CD4-positive, alpha-beta T cell treated with Interleukin-2 at 100 ng/mL for 4 hours (primary cell): ENCODE measurements around the gene MCAM.

Source experiments
- DNase-seq: peaks from one replicate; pipeline ENCODE4 v3.0.0-alpha.2; 2020; ENCODE audit warnings: low spot score

The MCAM gene, protein sequence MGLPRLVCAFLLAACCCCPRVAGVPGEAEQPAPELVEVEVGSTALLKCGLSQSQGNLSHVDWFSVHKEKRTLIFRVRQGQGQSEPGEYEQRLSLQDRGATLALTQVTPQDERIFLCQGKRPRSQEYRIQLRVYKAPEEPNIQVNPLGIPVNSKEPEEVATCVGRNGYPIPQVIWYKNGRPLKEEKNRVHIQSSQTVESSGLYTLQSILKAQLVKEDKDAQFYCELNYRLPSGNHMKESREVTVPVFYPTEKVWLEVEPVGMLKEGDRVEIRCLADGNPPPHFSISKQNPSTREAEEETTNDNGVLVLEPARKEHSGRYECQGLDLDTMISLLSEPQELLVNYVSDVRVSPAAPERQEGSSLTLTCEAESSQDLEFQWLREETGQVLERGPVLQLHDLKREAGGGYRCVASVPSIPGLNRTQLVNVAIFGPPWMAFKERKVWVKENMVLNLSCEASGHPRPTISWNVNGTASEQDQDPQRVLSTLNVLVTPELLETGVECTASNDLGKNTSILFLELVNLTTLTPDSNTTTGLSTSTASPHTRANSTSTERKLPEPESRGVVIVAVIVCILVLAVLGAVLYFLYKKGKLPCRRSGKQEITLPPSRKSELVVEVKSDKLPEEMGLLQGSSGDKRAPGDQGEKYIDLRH

DNA sequence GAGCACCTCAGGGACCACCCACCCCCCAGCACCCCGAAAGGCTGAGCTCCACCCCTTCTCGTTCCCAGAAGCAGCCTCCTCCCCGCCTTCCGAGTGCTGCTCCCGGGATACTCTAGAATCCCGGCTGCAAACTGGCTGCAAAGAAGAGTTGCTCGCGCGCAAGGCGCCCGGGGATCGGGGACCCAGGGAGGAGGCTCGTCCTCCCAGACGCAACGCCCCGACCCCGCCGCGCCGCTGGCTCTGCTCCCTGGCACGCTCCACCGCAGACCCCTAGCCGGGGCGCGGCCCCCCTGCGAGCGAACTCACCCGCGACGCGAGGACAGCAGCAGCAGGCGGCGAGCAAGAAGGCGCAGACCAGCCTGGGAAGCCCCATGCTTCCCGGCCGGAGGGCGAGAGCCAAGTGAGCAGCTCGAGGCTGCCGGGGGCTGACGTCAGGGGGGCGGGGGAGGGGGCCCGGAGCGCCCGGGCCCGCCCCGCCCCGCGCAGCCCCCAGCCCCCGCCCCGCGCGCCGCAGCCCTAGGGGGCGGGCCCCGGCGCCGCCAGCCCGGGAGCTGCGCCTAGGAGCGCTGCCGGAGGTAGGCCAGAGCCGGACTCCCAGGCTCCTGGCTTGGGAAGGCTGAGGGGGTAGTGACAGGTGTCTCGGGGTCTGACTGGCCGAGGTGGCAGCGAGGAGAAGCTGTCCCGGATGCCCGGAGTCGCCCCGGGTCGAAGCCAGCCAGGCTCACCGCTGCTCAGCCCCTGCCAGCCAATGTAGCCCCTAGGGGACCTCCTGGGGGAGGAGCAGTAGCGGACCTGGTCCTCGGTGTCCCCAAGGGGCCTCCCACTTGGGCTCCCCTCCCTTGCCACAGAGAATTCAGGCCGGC, at the start of gene MCAM:
TSS of gene MCAM (minus strand) at position 402 of the 863 bp plus-strand sequence. CDS start at position 373, 29 bp downstream.
- no peak for DNase-seq

DNA sequence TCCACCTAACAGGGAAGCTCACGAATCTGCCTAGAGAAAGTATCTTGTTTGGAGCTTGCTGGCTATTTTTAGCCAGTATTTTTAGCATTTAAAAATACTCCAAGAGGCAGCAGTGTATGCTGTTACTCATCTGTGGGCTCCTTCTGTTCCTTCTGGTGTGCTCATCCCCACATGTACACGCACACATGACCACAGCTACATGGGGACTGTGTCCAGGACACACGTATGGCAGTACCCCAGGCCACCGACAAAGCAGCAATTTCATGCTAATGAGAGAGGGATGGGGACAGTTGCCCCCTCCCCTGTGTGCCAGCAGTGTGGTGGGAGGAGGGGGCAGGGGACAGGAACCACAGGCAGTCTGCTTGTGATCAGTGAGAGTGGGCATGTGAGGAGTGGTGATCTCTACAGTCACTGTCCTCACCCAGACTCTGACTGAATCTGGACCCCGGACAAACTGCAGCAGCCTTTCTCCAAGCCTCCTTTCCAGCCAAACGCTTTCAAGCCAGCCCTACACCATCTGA, 48.2 kb upstream of the MCAM start:
- no peak for DNase-seq

DNA sequence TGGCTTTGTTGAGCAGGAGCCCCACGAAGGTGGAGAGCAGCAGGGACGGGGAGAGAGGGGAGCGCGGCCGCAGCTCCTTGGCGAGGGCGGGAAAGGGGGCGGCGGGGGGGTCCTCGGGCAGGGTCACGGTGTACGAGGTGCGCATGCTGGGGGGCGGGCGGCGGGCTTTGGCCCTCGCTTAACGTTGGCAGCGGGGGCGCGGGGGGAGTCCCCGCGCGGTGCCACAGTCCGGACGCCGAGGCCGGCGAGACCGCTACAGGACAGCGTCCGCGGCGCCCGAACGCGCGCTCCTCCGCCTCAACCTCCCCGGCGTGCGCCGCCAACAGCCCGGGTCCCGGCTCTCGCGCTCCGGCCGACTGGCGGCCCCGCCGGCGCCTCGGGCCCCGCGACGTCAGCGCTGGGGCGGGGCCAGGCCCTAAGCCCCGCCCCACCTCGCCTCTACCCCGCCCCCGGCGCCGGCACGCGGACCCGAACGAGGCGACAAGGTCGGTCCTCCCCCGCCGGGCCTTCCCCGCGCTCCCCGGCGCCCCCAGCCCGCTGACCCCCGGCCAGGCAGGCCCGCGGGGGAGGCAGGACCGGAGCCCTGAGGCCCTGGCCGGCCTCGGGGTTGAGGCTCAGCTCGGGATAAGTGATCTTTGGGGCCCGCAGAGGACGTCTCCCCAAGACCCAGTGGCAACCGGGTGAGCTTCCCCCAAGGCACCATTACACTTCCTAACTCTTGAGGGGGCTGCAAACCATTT, 47.1 kb upstream of the MCAM start:
- peak; percentile 52 for DNase-seq

DNA sequence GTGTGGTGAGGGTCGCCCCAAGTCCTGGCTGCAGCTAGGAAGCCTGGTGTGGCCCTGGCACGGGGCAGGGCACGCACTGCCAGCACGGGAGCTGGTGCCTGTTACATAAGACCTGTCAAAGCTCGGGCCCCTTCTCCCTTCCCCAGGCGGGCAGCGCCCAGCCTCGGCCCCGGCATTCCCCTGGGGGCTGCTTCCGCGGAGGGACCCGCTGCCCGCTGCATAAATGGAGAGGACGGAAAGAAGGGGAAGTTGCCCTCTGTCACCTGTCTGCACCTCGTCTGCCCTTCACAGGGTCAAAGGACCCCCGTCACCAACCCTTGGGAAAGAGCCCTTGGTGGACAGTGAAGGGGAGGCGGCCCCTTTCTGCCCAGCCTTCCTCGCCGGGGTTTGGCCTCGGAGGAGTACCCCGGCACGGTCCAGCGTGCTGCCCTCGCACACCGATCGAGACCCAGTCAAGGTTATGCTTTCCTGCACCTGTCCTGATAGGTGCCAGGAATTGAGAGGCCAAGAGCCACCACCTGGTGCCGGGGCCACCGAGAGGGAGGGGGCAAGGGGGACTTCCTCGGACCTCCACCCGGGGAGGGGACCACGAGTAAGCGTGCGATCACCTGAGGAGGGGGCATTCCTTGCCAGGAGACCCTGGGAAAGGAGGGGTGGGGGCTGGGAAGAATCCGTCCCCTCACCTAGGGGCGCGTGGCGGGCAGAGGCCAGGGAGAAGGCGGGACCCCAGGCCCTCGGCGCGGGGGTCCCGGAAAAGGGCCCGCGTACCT, 46.3 kb upstream of the MCAM start:
- no peak for DNase-seq

DNA sequence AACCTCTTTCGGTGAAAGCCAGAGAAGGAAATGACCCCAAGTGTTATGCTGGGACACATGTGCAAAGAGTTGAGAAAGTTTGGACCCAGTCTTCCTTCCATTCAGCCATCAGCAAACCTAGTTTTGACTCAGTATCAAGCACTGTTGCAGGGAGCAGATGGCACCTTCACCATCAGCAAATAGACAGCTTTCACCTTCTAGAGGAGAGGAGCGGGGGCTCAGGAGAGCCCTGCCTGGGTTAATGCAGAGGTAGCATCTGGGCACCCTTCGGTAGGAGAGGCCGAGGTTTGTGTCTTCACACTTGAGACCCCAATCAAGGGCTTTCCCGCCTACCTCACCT, 45.8 kb upstream of the MCAM start:
- no peak for DNase-seq

DNA sequence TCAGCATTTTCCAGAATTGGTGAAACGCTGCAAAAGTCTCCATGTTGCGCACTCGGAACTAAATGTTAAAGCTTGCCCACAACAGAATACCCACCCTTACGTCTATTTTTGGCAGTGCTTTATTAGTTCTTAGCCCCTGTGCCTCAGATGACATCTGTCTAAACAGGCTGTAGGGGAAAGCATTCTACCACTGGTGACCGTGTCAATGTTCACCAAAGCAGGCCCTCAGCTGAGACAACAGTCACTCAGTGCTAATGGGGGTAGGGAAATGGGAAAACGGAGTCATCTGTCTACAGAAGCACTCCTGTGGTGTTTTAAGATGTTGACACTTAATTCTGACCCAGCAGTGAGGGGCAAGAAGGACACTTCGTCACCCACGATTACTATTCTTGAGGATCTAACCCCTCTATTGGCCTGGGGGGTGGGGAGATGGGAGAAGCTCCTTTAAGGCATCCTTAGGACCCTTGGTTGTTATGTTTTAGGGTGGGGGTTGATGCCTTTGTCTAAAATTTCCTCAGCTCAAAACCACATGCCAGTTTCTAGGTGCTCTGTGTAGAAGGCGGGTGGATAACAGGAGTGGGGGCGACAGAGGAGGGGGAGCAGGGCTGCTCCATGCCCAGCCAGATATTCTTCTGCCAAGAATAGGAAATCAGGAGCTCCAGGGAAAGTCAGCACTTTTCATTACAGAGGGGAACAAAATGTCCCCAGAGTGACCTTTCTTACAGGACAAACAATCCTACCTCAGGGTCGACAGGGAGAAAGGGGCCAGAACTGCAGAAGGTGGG, 45.2 kb upstream of the MCAM start:
- DNase-seq = no peak

DNA sequence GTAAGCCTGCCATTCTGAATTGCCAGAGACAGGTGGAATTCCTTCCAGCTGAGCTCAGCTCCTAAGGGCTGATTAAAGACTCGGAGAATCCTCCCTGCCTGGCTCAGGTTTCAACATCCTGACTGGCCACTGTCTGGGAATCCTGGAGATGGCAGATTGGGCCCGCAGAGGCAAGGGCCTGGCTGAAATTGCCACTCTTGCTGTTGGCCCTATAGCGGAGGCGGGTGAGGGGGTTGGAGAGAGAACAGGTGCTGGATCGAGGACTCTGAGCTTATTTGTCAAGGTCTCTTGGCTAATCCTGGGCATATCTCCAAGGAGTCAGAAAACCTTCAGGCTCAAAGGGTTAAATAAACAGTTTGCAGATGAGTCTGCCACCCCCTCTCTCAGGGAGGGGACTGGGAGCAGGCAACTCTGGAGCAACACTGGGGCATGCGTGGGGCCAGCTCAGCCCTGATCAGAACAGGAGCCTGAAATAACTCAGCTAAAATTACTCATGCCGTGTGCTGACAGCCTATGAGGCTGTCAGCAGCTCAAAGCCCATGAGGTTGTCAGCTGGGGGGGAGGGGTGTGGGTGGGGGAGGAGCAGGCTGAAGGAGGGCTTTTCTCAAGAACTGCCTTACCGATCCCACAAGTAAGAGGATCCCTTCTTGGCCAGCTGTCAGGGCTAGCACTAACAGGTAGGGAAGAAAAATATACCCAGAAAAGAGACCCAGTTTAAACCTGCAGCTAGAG, 44.3 kb upstream of the MCAM start:
- no peak for DNase-seq

DNA sequence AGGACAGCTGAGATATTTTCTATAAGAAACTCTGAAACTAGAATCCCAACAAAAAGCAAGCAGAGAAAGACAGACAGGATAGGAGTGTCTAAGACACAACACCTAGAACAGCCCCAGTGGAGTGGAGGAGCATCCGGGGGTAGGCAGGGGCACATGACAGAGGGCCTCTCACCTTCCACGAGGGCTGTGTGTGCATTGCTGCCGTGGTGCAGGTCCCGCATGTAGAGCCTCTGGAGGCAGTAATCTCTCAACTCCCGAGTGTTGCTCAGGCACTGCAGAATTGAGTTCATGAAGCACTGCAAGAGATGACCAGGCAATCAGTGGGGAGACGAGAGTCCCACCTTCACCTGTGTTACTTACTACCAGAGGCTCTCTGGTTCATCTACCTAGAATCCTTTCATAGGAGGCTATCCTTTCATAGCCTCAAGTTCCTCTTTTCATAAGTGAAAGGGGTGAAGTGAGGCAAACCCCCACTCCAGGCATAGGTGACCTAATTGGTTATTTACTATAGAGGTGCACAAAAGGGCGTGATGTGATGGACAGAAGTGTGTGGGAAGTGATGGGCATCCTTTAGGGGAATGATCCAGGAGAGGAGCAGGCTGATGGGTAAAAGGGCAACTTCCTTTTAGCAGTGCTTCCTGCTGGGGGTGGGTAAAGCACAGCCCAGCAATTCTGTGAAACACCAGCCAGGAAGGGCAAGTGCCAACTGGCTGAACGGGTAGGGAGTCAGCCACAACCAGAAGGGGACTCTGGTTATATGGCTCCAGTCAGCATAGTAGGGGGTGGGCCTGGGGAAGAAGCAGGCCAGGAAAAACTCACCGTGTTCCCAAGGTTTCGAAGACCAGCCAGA, 42.7 kb upstream of the MCAM start:
- DNase-seq = no peak

DNA sequence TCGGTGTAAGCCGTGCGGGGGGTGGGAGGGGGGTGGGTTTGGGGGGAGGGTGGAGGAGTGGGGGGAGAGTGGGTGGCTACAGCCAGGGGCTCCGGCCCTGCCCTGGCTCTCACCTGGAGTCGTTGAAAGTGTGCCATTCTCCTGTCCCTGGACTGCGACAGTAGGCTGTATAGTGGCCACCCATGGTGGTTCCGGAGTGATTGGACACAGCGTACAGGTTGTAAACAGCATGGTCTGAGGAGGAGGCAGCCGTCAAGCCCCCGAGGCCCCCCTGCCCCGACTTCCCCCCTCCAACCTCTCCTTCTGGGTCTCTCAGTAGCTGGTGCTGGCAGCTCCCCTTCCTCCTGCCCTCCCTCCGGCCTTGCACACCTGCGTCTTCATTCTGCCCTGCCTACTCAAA, 40.1 kb upstream of the MCAM start:
- no peak for DNase-seq

DNA sequence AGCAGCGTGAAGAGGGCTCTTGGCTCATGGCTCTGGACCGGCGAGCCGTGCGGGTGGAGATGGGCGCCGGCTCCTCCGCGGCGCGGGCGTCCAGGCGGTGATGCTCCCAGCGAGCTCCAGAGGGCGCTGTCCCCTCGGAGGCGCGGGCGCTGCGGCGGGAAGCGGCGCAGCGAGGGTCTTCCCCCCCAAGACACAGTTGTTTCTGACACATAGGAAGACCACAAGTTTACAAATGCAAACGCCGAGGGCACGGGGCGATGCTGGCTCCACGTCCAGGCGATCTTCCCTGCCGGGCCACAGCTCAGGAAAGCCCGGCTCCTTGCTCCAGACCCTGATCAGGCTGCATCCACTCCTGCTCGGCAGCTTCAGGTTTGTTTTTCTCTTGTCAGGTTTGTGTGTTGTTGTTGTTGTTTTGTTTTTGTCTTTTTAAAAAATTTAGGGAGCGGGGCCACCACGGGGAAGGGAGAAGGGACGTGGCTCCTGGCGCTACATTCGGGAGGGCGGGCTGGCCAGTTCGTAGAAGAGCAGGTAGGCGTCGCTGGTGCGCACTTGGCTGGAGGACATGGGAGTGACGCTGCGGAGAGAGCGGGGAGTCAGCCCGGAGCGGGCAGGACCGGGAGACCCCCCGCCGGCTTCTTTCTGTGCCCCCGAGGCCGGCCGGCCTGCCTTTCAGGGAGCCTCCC, 39.6 kb upstream of the MCAM start:
- DNase-seq = peak; percentile 65

DNA sequence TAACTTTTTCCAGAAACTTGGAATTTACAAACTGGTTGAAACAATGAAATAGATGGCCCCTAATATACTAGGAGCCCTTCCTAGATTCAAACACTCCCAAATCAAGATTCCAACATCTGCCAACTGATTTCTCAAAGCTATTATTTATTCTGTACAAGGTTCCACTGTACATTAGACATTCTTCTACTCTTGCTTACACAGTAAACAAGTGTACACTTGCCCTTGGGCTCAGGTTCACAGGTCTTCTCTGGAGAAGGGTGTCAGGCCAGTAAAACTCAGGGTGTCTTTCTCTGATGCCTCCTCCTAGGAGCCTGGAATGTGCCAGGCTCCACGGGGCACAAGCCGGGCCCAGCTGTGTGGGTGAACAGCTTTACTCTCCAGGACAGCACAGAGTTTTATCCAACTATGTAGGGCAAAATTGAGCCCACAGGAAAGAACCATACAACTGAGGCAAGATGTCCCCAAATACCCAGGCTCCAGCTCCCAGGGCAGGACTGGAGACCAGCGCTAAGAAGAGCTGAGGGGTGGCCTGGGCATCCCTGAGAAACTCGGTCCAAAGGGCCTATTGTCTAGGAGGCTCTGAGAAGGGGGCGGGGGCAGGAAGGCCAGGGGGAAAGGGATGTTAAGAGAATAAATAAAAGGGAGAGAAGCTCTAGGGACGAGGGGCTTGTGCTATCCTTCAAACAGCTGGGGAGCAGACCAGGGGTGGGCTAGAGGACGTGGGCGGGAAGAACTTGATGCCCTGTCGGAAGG, 38.3 kb upstream of the MCAM start:
- no peak for DNase-seq

DNA sequence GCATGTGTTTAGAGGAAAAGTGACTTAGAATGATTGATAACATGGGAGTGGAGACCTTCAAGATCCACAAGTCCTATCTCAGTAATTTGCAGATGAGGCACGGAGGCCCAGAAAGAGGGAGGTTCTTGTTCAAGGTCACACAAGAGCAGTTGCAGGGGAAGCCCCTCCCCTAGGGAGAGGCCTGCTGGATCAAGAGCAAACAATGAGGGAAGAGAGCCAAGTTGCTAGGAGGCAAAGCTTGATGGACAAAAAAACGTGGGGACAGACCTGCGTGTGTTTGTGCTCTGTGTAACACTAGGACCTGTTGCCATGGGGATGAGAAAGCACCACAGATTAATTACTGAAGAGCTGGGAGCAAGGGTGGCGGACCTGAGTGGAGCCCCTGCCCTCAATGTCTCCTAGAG, 35.9 kb upstream of the MCAM start:
- no peak for DNase-seq

DNA sequence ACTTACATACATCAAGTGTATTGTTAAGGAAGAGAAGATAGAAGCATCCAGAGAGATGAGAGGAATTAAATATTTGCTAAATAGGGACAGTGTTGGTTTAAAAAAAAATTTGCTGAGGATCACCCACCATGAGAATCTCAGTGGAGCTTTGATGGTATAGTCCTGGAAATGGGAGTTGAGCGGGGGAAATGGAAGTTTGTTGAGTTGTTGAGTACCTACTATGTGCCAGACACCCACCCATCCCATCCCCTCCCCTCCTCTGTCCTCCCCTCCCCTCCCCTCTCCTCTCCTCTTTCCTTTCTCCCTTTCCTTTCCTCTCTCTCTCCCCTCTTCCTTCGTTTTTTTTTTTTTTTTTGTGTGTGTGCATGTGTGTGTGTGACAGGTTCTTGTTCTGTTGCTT, 34.3 kb upstream of the MCAM start:
- DNase-seq = no peak

DNA sequence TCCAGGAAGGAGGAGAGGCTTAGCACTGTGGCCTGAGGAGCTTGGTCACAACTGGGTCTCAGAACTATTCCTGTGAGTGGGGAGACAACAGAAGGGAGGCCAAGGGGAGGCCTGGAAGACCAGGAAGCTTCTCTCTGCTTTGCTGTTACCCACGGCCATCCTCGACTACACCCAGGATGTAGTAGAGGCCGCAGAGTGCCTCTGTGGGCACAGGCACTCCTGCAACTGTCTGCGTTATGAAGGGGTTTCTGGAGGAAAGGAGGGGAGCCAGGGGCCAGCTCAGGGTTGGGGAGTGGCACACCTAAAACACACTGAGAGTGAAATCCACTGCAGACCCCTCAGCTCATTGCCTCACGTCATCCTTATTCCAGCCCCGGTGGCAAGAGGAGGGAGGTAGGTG, 33.4 kb upstream of the MCAM start:
- DNase-seq = no peak

DNA sequence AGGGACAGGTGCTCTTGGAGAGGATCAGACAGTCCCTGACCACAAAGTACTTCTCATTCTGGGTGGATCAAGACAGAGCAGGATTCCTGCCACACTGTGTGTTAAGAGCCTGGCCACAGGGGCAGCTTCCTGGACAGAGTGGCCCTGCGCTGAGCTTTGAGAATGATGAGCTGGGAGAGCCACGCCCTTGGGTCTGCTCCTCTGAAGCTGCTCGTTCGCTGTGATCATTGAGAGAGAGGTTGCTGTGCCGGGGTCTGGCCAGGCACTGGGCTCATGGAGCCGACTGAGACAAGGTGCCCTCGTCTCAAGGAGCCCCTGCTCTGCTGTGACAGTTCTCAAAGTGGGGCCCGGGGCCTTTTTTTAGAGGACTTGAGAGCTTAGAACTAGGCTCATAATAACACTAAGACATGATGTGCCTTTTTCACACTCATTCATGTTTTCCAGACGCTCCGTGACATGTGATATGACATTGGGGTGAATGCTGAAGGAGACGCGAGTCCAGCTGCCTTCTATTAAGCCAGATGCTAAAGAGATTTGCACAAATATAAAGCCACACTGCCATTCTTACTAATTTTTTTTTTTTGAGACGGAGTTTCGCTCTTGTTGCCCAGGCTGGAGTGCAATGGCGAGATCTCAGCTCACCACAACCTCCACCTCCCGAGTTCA, 31.1 kb upstream of the MCAM start:
- DNase-seq = no peak

DNA sequence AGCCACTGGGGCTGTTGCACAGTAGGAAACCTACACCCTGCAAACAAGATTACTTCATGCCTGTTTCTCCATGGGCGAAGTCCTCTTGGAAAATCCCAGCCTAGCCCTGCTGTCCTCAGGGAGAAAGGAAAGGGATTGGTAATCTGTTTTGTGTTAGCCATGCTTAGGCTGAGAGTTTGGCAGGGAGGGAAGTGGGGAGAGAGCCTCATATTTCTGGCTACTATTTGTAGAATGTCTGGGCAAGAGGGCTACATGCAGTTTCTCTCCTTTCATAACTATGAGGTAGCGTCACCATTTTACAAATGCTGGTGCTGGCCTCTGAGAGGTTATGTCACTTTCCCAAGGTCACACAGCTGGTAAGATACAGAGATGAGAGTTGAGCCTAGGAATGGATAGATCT, 30.3 kb upstream of the MCAM start:
- DNase-seq = no peak

DNA sequence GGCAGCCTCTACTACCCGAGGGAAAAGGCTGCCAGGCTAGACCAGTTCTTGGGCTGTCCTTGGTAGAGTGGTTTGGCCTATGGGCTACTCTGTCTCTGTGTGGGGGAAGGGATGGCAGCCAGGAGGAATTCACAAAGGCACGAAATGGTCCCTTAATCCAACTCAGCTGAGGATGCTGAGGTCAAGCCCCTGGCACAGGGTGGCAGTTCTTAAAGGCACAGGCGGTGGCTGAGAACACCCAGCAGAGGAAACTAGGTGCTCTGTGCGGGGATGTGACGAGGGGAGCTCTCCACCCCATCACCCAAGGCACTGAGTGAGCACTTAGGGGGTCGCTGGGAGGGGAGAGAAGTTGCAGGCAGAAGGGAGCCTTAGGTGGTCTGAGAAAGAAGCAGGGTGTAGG, 29.7 kb upstream of the MCAM start, which contains the start of gene MFRP:
TSS of gene MFRP (minus strand) at position 101 of the 400 bp plus-strand sequence. CDS start 192 bp downstream, outside the sequence.
- DNase-seq = no peak
